GM12801 (cell line): ENCODE results near the gene LRRC75A.

Experiments used
- TF ChIP-seq, protein P1 (sequence below): IDR thresholded peaks from one replicate; pipeline ENCODE4 v1.5.1; 2011; ENCODE audit warnings: control low read depth; ENCODE audit not compliant: insufficient read length; ENCODE audit errors: extremely low read depth

Gene LRRC75A

DNA sequence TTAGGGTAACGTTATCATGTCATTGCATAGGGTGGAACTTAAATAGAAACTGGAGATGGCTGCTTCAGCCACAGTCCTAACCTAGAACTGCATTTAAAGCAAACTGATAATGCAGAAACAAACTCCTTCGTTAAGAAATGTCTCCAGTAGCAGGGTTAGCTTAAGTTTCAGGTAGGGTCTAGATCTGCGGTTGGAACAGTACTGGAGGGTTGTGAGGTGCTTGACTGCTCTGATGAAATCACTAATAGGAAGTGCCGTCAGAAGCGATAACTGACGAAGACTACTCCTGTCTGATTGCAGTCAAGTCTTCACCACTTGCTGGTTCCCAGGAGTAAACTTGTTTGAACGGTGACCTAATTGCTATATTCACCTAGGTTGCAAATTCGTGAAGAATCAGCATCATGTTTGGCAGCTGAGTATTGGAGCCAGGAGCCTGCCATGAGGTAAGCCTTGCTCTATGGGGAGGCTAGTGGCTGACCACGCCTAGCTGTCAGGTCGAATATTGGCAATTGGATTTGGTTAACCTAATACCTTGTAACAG is 52.1 kb downstream of the LRRC75A start:
- TF ChIP-seq, protein P1, sequence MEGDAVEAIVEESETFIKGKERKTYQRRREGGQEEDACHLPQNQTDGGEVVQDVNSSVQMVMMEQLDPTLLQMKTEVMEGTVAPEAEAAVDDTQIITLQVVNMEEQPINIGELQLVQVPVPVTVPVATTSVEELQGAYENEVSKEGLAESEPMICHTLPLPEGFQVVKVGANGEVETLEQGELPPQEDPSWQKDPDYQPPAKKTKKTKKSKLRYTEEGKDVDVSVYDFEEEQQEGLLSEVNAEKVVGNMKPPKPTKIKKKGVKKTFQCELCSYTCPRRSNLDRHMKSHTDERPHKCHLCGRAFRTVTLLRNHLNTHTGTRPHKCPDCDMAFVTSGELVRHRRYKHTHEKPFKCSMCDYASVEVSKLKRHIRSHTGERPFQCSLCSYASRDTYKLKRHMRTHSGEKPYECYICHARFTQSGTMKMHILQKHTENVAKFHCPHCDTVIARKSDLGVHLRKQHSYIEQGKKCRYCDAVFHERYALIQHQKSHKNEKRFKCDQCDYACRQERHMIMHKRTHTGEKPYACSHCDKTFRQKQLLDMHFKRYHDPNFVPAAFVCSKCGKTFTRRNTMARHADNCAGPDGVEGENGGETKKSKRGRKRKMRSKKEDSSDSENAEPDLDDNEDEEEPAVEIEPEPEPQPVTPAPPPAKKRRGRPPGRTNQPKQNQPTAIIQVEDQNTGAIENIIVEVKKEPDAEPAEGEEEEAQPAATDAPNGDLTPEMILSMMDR, result no peak

DNA sequence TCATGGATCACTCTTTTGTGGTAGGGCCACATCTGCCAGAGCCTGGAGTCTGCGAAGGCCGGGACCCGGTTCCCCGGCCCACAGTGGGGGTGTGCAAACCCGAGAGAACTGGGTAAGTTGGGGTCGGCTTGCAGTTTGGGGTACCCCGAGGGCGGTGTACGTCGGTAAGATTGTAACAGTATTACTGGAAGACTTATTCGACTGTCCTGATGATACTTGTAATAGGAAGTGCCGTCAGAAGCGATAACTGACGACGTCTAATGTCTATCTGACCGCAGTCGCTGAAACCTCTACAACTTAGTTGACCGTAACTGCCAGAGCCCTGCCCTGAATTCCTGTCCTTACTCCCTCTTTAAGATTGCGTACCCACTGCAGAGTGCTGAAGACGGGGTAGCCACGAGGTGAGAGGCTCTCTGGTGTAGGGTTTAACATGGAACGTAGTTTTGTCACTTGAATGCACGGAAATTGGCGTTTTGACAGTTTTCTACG is 52.6 kb downstream of the LRRC75A start:
- TF ChIP-seq, protein P1, result no peak

DNA sequence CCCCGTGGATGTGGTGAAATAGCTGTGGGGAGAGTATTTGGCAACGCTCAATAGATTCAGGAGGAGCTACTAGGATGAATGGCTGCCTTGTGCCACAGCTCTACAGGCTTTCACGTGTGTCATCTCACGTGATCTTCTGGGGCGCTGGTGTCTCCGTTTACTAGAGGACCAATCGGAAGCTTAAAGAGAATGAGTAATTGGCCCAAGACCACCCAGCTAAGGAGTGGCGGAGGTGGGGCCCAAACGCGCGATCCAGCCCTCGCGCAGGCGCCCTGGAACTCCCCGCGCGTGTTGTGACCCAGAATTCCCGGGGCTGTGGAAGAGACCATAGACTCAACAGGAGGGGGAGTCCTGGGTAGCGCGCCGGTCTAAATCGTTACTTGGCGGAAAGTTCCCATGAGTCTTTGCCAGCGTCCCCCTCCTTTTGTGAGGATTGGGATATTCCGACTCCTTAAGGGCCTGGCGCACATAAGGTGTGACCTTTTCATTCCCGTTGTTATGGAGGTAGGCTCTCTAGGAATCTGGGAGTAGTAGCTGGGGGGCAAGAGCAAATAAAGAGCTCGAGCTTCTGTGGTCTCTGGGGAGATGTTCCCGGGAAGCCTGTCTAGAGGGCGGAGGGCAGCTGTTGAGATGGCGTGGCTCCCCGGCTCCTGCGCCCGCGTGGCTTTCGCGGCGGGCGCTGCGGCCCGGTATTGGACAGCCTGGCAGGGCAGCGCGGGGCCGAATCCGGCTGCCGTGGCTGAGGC is 53.3 kb downstream of the LRRC75A start:
- TF ChIP-seq, protein P1, result no peak

DNA sequence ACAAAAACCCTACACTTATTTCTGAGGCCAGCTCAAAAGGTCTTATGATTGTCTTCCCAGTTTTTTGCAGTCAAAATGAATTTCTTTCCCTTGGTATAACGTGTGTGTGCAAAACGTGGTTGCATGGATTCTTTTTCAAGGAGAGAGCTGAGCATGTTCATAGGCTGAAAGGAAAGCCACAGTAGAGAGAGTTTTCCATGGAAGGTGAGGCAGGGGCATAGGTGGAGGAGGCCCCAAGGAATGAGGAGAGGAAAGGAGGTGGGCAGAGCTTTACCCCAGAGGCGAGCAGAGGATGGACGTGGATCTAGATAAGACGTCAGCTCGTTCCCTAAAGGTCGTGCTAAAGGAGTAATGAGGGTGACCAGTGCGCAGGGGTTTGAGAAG is 53.8 kb downstream of the LRRC75A start:
- TF ChIP-seq, protein P1, result no peak

DNA sequence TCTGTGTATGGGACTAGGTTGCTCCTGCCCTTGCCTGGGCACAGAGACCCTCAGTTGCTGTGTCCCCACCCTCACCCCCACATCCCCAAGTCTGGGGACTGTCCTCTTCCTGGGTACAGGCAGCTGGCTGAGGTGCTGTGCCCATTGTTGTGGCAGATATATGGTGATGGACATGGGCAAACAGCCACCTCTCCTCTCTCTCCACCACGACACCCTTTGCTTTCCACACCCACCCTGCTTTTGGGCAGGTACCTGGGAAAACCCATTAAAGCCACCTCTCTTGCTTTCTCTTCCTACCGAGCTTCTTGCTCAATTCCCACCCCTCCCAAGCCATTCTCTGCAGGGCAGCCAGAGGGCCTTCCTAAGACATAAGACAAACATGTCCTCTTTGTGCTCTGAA is 54.9 kb downstream of the LRRC75A start:
- TF ChIP-seq, protein P1, result no peak

DNA sequence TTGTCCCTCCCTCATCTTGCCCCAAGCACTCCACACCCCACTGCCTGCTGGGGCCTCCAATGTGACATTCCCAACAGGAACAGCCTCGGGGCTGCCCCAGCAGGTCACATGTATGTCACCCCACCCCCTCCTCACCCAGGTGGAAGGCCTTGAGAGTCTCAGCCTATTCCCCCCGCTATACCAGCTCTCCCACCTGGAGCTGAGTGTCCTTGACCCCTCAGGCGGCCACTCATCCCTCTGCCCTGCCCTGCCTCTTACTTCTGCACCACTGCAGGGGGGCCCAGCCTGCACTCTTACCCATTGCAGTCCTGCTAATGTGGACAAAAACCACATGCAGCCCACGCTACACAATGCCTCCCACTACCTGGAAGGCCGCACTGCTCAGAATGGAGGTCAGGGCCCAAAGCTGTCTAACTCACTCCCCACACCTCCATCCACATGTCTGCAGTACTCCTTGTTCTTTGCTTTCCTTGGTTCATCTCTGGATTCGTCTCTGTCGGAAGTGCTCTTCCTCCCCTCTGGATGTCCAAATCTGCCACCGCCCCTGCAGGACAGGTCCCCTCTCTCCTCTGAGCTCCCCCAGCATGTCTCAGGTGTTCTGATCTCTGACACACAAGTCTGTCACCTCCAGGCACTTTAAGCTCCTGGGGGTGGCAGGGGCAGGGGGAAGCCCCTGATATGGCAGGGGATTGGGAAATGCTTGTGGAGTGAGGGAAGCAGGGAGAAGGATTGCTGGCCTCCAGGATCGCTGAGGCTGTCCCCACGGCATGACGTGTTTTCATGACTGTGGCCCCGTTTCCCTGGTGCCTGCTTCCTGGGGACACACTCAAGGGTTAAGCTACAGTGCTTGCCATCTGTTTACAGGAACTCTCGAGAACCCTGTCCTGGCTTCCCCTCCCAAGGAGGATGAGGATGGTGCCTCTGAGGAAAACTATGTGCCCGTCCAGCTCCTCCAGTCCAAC is 55.8 kb downstream of the LRRC75A start:
- TF ChIP-seq, protein P1, result no peak

DNA sequence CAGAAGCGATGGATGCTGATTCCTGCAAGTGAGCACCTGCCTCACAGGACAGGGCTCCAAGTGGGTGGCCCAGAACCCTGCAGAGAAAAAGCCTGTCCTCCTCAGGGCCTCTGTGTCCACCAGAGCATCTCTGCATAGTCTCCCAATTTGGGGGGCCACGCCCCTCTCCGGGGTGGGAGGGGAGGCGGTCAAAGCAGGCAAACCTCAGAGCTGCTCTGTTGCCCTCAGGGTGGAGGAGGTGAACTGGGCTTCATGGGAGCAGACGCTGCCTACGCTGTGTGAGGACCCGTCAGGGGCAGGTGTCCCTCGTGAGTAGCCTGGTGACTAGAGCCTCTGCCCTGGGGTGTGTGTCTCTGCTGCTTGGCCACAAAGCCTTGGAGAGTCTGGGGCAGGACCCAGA is 57.3 kb downstream of the LRRC75A start:
- TF ChIP-seq, protein P1, result no peak
